GM18520 (cell line): ENCODE measurements around the gene OSBPL9.
"Not testable (repeated sequence)": the region's sequence is repeated elsewhere in the genome, so short reads cannot be mapped to it uniquely, and the experiment has no call there.

Experiments
- ATAC-seq: cut with Tn5 transposase; IDR thresholded peaks from one replicate; pipeline ENCODE4 v1.9.1; 2021; ENCODE audit not compliant: unreplicated experiment

Gene OSBPL9

GRCh38 chr1:51663105-51663504 lies 46.2 kb downstream of the OSBPL9 start:
- no peak for ATAC-seq

- no peak for ATAC-seq
Observed at GRCh38 chr1:51663721-51664120, 46.8 kb downstream of the OSBPL9 start.

GRCh38 chr1:51664421-51665240 lies 47.7 kb downstream of the OSBPL9 start:
- ATAC-seq: no peak

- ATAC-seq: no peak
Observed at GRCh38 chr1:51666478-51666877, 49.6 kb downstream of the OSBPL9 start.

DNA sequence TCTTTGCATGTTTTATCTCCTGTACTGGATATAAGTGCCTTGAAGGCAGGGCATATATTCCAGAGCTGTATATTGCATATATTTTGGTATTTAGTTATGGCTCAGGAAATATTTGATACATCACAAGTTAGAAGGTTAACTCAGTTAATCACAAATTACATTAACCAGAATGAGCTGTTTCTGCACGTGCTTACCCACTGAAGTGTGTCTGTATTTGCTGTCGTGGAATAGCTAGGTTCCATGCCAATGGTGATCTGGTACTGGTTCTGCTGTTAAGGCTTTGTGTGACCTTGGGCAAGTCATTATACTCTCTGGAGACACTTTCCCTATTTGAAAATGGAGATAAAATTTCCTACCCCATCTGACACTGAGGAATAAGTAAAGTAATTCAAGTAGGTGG lies 50.7 kb downstream of the OSBPL9 start:
- ATAC-seq: no peak

- ATAC-seq: no peak
Observed at GRCh38 chr1:51669272-51669671, 52.4 kb downstream of the OSBPL9 start.

DNA sequence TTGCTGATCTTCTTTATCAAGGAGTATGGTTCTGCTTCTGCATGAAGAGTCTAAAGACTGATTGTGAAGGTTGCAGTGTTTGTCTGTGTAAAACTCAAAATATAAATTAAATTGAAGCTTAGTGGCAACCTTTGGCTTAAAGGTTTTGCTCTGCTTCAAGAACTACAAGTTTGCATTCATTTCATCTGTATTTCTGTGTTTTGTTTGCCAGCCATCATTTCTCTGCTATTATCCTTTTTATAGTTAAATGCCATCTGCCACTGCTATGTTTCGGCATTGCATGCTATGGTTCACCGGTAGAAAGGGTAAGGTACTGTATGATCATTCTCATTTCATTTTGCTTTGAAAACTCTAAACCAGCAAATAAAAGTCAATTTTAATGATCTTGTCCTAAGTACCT lies 52.9 kb downstream of the OSBPL9 start:
- no peak for ATAC-seq

DNA sequence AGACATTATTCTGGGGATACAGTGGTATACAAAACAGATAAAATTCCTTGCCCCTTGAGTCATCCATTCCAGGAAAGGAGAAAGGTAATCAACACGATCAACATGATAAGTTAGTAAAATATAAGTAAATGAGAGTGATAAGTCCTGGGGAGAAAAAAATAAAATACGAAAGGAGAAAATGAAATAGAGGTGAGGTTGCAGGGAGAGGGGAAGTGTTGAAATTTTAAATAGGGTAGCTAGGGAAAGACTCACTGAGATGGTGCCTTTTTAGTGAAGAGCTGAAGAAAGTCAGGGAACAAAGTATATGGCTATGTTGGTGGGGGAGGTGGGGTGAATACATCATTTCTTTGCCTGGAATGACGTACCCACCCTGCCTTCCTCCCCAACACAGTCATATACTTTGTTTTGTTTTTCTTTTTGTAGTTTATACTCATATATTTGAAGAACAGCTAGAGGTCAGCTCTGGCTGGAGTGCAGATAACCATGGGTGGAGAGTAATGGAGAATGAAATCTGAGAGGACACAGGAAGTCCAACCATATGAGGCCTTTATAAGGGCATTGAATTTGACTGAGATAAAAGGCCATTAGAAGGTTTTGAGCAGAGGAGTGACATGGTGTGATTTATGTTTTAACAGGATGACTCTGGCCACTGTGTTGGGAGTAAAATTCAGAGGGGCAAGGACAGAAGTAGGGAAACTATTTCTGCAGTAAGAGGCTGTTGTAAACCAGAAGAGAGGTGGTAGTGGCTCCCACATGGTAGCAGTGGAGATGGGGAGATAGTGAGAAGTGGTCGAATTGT lies 54.8 kb downstream of the OSBPL9 start:
- ATAC-seq: no peak

GRCh38 chr1:51673279-51673678 lies 56.4 kb downstream of the OSBPL9 start:
- no peak for ATAC-seq

DNA sequence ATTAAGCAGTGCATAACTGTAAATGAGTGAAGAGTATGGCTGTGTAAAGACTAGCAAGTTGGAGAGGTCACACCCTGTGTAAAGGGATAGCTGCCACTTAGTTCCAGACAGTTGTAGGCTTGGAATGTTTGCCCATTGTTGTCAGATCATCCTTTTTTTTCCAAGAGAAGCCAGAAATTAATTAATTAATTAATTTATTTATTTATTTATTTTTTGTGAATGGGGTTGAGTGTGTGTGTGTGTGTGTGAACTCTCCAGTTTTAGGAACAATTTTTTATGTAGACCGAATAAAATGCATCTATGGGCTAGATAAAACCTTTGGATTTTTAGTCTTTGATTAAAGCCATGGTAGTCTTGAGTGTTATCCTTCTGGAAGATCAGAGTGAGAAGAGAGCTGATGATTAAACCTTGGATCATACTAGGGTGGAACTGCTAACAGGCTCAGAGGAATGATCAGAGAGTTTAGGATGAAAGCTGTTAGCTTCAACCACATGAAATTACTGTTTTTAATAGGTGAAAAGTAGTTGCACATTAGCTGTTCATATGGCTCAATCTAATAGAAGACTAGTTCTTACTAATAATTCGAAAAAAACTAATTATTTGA lies 58.4 kb downstream of the OSBPL9 start:
- ATAC-seq: no peak

GRCh38 chr1:51679435-51679834 lies 62.5 kb downstream of the OSBPL9 start:
- ATAC-seq: peak; percentile 67

- ATAC-seq: no peak
Observed at GRCh38 chr1:51684776-51685175, 67.9 kb downstream of the OSBPL9 start.

- ATAC-seq: no peak
Observed at GRCh38 chr1:51686450-51686849, 69.6 kb downstream of the OSBPL9 start.

GRCh38 chr1:51689075-51689440 lies 72.2 kb downstream of the OSBPL9 start:
- ATAC-seq: no peak

DNA sequence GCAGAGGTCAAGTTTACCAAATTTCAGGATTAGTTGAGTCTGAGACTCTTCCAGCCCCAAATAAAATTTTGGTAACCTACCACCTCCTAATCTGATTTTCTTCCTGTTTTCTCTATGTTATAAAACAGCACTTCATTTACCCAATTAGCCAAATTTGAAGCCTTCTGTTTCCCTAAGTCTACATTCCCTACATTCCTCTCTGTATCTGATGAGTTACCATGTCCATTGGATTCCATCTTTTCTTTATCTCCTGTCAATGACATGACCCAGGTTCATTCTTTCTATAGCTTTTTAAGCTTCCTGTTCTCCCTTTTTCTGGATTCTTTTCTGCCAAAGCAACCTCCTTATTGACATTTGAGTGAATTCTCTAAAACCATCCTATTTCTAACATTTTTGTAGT lies 72.8 kb downstream of the OSBPL9 start:
- no peak for ATAC-seq

GRCh38 chr1:51690285-51690961 lies 73.5 kb downstream of the OSBPL9 start:
- no peak for ATAC-seq

DNA sequence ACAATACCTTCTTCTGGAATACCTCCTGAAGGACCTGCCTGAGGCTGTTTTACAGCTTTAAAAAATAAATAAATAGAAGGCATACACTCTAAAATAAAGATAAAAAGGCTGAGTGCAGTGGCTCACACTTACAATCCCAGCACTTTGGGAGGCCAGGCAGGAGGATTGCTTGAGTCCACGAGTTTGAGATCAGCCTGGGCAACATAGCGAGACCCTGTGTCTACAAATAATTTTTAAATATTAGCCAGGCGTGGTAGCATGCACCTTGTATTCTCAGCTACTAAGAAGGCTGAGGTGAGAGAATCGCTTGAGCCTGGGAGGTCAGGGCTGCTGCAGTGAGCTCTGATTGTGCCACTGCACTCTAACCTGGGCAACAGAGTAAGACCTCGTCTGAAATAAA lies 75.0 kb downstream of the OSBPL9 start:
- ATAC-seq: no peak

GRCh38 chr1:51693419-51694155 lies 76.7 kb downstream of the OSBPL9 start:
- ATAC-seq: no peak

GRCh38 chr1:51697166-51697565 lies 80.3 kb downstream of the OSBPL9 start:
- no peak for ATAC-seq

DNA sequence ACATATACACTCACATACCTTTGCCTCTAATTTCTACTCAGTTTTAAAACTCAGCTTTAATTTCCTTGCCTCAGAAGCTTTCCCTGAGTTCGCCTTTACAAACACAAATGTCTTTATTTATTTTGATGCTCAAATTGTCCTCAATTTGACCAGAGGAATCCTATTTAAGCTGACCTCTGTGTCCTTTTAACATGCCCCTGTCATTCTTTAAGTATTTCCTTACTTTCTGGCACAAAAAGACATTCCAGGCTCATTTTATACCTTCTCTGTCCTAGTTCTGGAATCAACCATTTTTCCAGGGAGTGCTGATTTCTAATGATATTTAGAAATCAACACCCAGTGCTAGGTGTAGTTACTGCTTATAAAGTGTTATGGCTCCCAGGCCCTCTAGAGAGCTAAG lies 82.5 kb downstream of the OSBPL9 start:
- no peak for ATAC-seq

DNA sequence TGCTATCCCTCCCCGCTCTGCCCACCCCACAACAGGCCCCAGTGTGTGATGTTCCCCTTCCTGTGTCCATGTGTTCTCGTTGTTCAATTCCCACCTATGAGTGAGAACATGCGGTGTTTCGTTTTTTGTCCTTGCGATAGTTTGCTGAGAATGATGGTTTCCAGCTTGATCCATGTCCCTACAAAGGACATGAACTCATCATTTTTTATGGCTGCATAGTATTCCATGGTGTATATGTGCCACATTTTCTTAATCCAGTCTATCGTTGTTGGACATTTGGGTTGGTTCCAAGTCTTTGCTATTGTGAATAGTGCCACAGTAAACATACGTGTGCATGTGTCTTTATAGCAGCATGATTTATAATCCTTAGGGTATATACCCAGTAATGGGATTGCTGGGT lies 84.9 kb downstream of the OSBPL9 start:
- not testable (repeated sequence) for ATAC-seq
